IMR-90 (cell line): Measurements from ENCODE around the gene PTPRN2. TPM values are rescaled to one million over a fixed set of nuclear protein-coding genes. Genes with fewer than 3 reads are reported as not detected.

Experiments
- ATAC-seq: fragments of 200-7000 bp; cut with Tn5 transposase; 2 replicates; pipeline ENCODE4 v1.9.1; 2020; ENCODE audit warnings: low read depth, mild to moderate bottlenecking, moderate library complexity
- BruUV-seq: library from RNA; stranded (reverse); fragments of 400-500 nt; replicated peaks from 2 replicates; lab custom pipeline; 2021; lab: Mats Ljungman, UMichigan
- CTCF ChIA-PET: fragments of 300-600 bp; formaldehyde crosslinking; extraction: SDS; loops from one replicate; lab custom pipeline; 2021; ENCODE audit warnings: antibody characterized with exemption; lab: Yijun Ruan, JAX
- POLR2A ChIA-PET: fragments of 300-600 bp; sonication (Branson Sonifier 250); formaldehyde crosslinking; loops from one replicate; lab custom pipeline; 2022; ENCODE audit warnings: antibody characterized with exemption; ENCODE audit not compliant: unreplicated experiment; lab: Charles Lee
- DNase-seq: peaks from one replicate; pipeline ENCODE4 v3.0.0; 2013
- H2AFZ ChIP-seq: replicated peaks from 2 replicates; pipeline ENCODE3; 2013; ENCODE audit warnings: low read length, mild to moderate bottlenecking; ENCODE audit not compliant: poor library complexity
- H2AK5ac ChIP-seq: 2 replicates; pipeline ENCODE4 v1.6.1; 2013; ENCODE audit warnings: low read depth, low read length, inconsistent platforms
- H2AK9ac ChIP-seq: replicated peaks from 2 replicates; pipeline ENCODE3; 2013; ENCODE audit warnings: mild to moderate bottlenecking, low read depth, low read length, moderate library complexity; ENCODE audit not compliant: poor library complexity
- H2BK120ac ChIP-seq: 2 replicates; pipeline ENCODE4 v1.6.1; 2013; ENCODE audit warnings: low read depth, low read length, inconsistent platforms
- H2BK15ac ChIP-seq: 3 replicates; pipeline ENCODE4 v1.6.1; 2013; ENCODE audit warnings: low read depth, low read length, inconsistent platforms
- H2BK20ac ChIP-seq: 2 replicates; pipeline ENCODE4 v1.6.1; 2013; ENCODE audit warnings: low read depth, mild to moderate bottlenecking, inconsistent platforms, low read length, moderate library complexity
- H2BK5ac ChIP-seq: 2 replicates; pipeline ENCODE4 v1.6.1; 2013; ENCODE audit warnings: mild to moderate bottlenecking, low read depth, low read length, inconsistent platforms; ENCODE audit not compliant: poor library complexity, severe bottlenecking
- H3K14ac ChIP-seq: replicated peaks from 2 replicates; pipeline ENCODE4 v1.6.1; 2013; ENCODE audit warnings: low read depth, low read length, inconsistent platforms
- H3K18ac ChIP-seq: 2 replicates; pipeline ENCODE4 v1.6.1; 2013; ENCODE audit warnings: low read depth, low read length, control low read depth
- H3K23ac ChIP-seq: 2 replicates; pipeline ENCODE4 v1.6.1; 2013; ENCODE audit warnings: low read depth, low read length, inconsistent platforms
- H3K27ac ChIP-seq: 2 replicates; pipeline ENCODE4 v1.5.1; 2013; ENCODE audit warnings: mild to moderate bottlenecking, control low read depth, low read length; ENCODE audit not compliant: insufficient read depth
- H3K27me3 ChIP-seq: 2 replicates; pipeline ENCODE4 v1.6.1; 2013; ENCODE audit warnings: low read length; ENCODE audit not compliant: control insufficient read depth, insufficient read depth
- H3K36me3 ChIP-seq: 2 replicates; pipeline ENCODE4 v1.6.1; 2013; ENCODE audit warnings: low read length, mixed read lengths; ENCODE audit not compliant: control insufficient read depth, insufficient read depth
- H3K4ac ChIP-seq: 2 replicates; pipeline ENCODE4 v1.6.1; 2013; ENCODE audit warnings: low read depth, low read length, inconsistent platforms
- H3K4me1 ChIP-seq: 2 replicates; pipeline ENCODE4 v1.6.1; 2013; ENCODE audit warnings: low read length, mixed read lengths; ENCODE audit not compliant: control insufficient read depth, insufficient read depth
- H3K4me2 ChIP-seq: 2 replicates; pipeline ENCODE4 v1.6.1; 2013; ENCODE audit warnings: low read depth, mild to moderate bottlenecking, control low read depth, low read length, moderate library complexity
- H3K4me3 ChIP-seq: 2 replicates; pipeline ENCODE4 v1.5.1; 2013; ENCODE audit warnings: low read depth, mild to moderate bottlenecking, control low read depth, low read length, moderate library complexity; ENCODE audit not compliant: insufficient read depth
- H3K56ac ChIP-seq: 2 replicates; pipeline ENCODE4 v1.6.1; 2013; ENCODE audit warnings: low read length, inconsistent platforms; ENCODE audit not compliant: insufficient read depth; ENCODE audit errors: extremely low read depth
- H3K79me1 ChIP-seq, 2 experiments: 2 replicates each; pipeline ENCODE4 v1.6.1; 2013; ENCODE audit warnings: low read length in 2 of 2, inconsistent platforms in 1 of 2, low read depth in 1 of 2
- H3K9ac ChIP-seq: 2 replicates; pipeline ENCODE4 v1.6.1; 2013; ENCODE audit warnings: low read depth, low read length, control low read depth
- H3K9me1 ChIP-seq: 2 replicates; pipeline ENCODE4 v1.6.1; 2013; ENCODE audit warnings: low read length, inconsistent platforms; ENCODE audit not compliant: insufficient read depth
- H3K9me3 ChIP-seq: 2 replicates; pipeline ENCODE4 v1.6.1; 2013; ENCODE audit warnings: low read length; ENCODE audit not compliant: control insufficient read depth, insufficient read depth
- H4K20me1 ChIP-seq: 2 replicates; pipeline ENCODE4 v1.6.1; 2013; ENCODE audit warnings: low read length, inconsistent platforms; ENCODE audit not compliant: insufficient read depth
- H4K5ac ChIP-seq: 2 replicates; pipeline ENCODE4 v1.6.1; 2013; ENCODE audit warnings: mild to moderate bottlenecking, low read depth, low read length, control low read depth
- H4K8ac ChIP-seq, 2 experiments: 2 replicates each; pipeline ENCODE4 v1.6.1; 2013; ENCODE audit warnings: low read depth in 2 of 2, low read length in 2 of 2, control low read depth in 1 of 2, inconsistent platforms in 1 of 2
- H4K91ac ChIP-seq: 2 replicates; pipeline ENCODE4 v1.6.1; 2013; ENCODE audit warnings: low read depth, low read length, inconsistent platforms; ENCODE audit not compliant: insufficient read depth
- CEBPB ChIP-seq: IDR thresholded peaks from 2 replicates; pipeline ENCODE4 v1.6.1; 2012; ENCODE audit warnings: low read depth, low read length, improper control_type of control experiment
- FOS ChIP-seq: fragments of 150-350 bp; IDR thresholded peaks from 2 replicates; pipeline ENCODE4 v1.6.1; 2016; ENCODE audit warnings: low read depth, low read length
- MAZ ChIP-seq: IDR thresholded peaks from 2 replicates; pipeline ENCODE4 v1.6.1; 2012; ENCODE audit warnings: low read depth, mild to moderate bottlenecking, low read length, improper control_type of control experiment, moderate library complexity, borderline replicate concordance
- WGBS, 2 experiments: methylation state at CpG; one replicate each; pipeline versions ENCODE4 v1.1.5 to v1.1.7; 2013; ENCODE audit warnings: missing lambda C conversion rate in 2 of 2; ENCODE audit not compliant: insufficient read length in 1 of 2; ENCODE audit errors: extremely low coverage in 2 of 2; 5-methylcytosine and 5-hydroxymethylcytosine counted together
- dilution Hi-C: fragments of 300-500 bp; cut with HindIII; formaldehyde crosslinking; loops from one replicate; pipeline ENCODE4 v1.14.3; 2018; ENCODE audit warnings: low sequenced_read_pairs; ENCODE audit not compliant: unreplicated experiment
- in situ Hi-C: fragments of 300-500 bp; cut with MboI; formaldehyde crosslinking; loops from 3 replicates; pipeline ENCODE4 v1.14.3; 2019; ENCODE audit warnings: low sequenced_read_pairs, inconsistent platforms, mixed read lengths
- intact Hi-C: fragments of 100-400 bp; cut with micrococcal nuclease; formaldehyde crosslinking; loops from 2 replicates; pipeline ENCODE4 v1.10.0; 2022
- polyA plus RNA-seq, 3 experiments: library from polyadenylated mRNA; depleted of rRNA; stranded (reverse); fragments of >200 nt; gene quantifications; 2 replicates each; pipeline ENCODE4 v1.2.3, GENCODE V29; 2012; ENCODE audit warnings: low replicate concordance in 1 of 3
- total RNA-seq: library from RNA; depleted of rRNA; stranded (reverse); fragments of >200 nt; gene quantifications from 2 replicates; pipeline ENCODE4 v1.2.3, GENCODE V29; 2012
- TF ChIP-seq, protein P1 (sequence below): fragments of 150-350 bp; IDR thresholded peaks from 2 replicates; pipeline ENCODE4 v1.6.1; 2017; ENCODE audit warnings: mild to moderate bottlenecking, antibody characterized with exemption, low read length, low read depth
- TF ChIP-seq, protein P2 (sequence below): fragments of 150-350 bp; IDR thresholded peaks from 2 replicates; pipeline ENCODE4 v1.6.1; 2016; ENCODE audit warnings: low read depth, mild to moderate bottlenecking, low read length, moderate library complexity, borderline replicate concordance

Gene PTPRN2
- total and polyA plus RNA-seq, 2 of the 4 experiments (the other 2 are of a cell fraction), result 0.03 TPM; not detected in 1

DNA sequence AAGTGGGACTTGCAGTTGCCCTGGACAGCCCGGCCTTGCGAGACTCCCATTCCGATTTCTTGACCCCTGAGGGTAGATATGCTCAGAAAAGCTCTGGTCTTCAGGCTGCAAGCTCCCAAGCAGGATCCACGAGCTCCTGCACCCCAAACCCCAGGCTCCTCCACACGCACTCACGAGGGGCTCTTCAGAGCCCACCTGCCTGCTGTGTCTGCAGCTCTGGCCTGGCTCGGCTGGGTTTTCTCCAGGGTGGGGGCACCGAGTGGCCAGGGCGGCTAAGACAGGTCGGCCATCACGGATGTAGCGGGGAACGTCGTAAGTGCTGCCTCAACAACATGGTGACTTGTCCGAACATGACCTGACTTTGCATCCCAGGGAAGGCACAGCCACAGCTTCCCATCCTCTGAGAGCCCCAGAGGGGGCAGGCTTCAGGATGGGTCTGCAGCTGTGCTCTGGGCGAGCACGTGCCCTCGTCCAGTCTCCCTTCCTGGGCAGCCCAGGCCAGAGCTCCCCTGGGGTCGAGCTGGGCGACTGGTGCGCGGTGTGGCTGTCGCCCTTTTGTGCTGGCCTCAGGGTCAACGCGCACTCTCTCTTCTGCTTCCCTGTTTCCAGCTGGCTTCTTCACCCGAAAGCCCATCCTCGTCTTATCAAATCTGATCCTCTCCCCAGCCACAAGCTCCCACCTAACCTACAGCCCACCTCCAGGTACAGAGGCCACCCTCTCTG, 835.5 kb downstream of the PTPRN2 start:
- Histone ChIP-seq H2AK5ac (no peak overlapping the region), H4K20me1 (no peaks in the 10 kb centered on the region), H3K9me1 (no peaks in the 10 kb centered on the region), H2AK9ac (no peak overlapping the region), H3K4ac (no peak overlapping the region), H4K5ac (no peak overlapping the region), H2BK120ac (no peak overlapping the region), H3K36me3 (no peaks in the 10 kb centered on the region), H3K27ac (no peak overlapping the region), H3K18ac (no peak overlapping the region), H4K8ac (no peak overlapping the region), H3K79me1 (no peaks in the 10 kb centered on the region), H3K27me3 (no peaks in the 10 kb centered on the region), H4K91ac (no peak overlapping the region), H3K9me3 (peaks cover 55% of the 10 kb centered on the region), H3K4me2 (no peak overlapping the region), H3K4me1 (no peaks in the 10 kb centered on the region), H3K23ac (no peak overlapping the region), H2BK15ac (no peak overlapping the region), H3K14ac (no peak overlapping the region), H2AFZ (no peak overlapping the region), H2BK5ac (no peak overlapping the region), H3K9ac (no peak overlapping the region), H2BK20ac (no peak overlapping the region), H3K56ac (no peak overlapping the region), H3K4me3 (no peak overlapping the region)
- no TSS peak for BruUV-seq
- POLR2A ChIA-PET, result no interaction called here
- intact Hi-C loops (no loop called here), dilution Hi-C loops (no loop called here), in situ Hi-C loops (no loop called here)
- TF ChIP-seq MAZ, result no peak
- TF ChIP-seq, protein P1, sequence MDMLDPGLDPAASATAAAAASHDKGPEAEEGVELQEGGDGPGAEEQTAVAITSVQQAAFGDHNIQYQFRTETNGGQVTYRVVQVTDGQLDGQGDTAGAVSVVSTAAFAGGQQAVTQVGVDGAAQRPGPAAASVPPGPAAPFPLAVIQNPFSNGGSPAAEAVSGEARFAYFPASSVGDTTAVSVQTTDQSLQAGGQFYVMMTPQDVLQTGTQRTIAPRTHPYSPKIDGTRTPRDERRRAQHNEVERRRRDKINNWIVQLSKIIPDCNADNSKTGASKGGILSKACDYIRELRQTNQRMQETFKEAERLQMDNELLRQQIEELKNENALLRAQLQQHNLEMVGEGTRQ, result no peak
- TF ChIP-seq FOS, result no peak
- no peak for TF ChIP-seq CEBPB
- TF ChIP-seq, protein P2, sequence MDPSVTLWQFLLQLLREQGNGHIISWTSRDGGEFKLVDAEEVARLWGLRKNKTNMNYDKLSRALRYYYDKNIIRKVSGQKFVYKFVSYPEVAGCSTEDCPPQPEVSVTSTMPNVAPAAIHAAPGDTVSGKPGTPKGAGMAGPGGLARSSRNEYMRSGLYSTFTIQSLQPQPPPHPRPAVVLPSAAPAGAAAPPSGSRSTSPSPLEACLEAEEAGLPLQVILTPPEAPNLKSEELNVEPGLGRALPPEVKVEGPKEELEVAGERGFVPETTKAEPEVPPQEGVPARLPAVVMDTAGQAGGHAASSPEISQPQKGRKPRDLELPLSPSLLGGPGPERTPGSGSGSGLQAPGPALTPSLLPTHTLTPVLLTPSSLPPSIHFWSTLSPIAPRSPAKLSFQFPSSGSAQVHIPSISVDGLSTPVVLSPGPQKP, result no peak
- 63% methylated on average over 13 of the region's 27 CpGs; no CpG with 5 or more reads in 1 of the 2 experiments for WGBS, 2 experiments
- CTCF ChIA-PET, result no interaction called here
- ATAC-seq (no peak), DNase-seq (no peak)
